Liver (tissue), 9 donors: ENCODE data around the gene AKNA. TPM values are rescaled to one million over a fixed set of nuclear protein-coding genes. Genes with fewer than 3 reads are reported as not detected.
A peak's percentile ranks its signal among the peaks of the same experiment; 100 is the strongest.
"Not testable (repeated sequence)": the region's sequence is repeated elsewhere in the genome, so short reads cannot be mapped to it uniquely, and the experiment has no call there.

Experiments used
- DNase-seq: peaks from one replicate; pipeline ENCODE4 v3.0.0-alpha.2; 2017; ENCODE audit warnings: low spot score
- H3K27ac ChIP-seq, 2 donors: one replicate each; pipeline ENCODE4 v1.7.0; 2013; ENCODE audit warnings: inconsistent platforms in 2 of 2, low read length in 2 of 2, control low read depth in 1 of 2, low read depth in 1 of 2, mild to moderate bottlenecking in 1 of 2
- H3K27me3 ChIP-seq, 4 donors: one replicate each; pipeline versions ENCODE4 v1.6.1 to v1.7.0; 2013; ENCODE audit warnings: low read length in 3 of 4, inconsistent platforms in 1 of 4, mild to moderate bottlenecking in 1 of 4, moderate library complexity in 1 of 4; ENCODE audit not compliant: control insufficient read depth in 4 of 4, insufficient read depth in 4 of 4
- H3K36me3 ChIP-seq, 4 donors: one replicate each; pipeline versions ENCODE4 v1.6.1 to v1.7.0; 2013; ENCODE audit warnings: low read length in 3 of 4, mild to moderate bottlenecking in 3 of 4, low read depth in 1 of 4, moderate library complexity in 1 of 4; ENCODE audit not compliant: control insufficient read depth in 4 of 4, insufficient read depth in 3 of 4
- H3K4me1 ChIP-seq, 4 donors: one replicate each; pipeline versions ENCODE4 v1.6.1 to v1.7.0; 2013; ENCODE audit warnings: low read length in 3 of 4, mild to moderate bottlenecking in 3 of 4, moderate library complexity in 1 of 4; ENCODE audit not compliant: control insufficient read depth in 4 of 4, insufficient read depth in 4 of 4
- H3K4me3 ChIP-seq, 3 donors: one replicate each; pipeline versions ENCODE4 v1.6.1 to v1.7.0; 2013; ENCODE audit warnings: low read length in 3 of 3, control low read depth in 1 of 3, low read depth in 1 of 3, mild to moderate bottlenecking in 1 of 3
- H3K9ac ChIP-seq, 2 donors: one replicate each; pipeline ENCODE4 v1.7.0; 2013; ENCODE audit warnings: low read length in 2 of 2, mild to moderate bottlenecking in 2 of 2, moderate library complexity in 2 of 2, control low read depth in 1 of 2, low read depth in 1 of 2
- H3K9me3 ChIP-seq, 4 donors: one replicate each; pipeline versions ENCODE4 v1.6.1 to v1.7.0; 2013; ENCODE audit warnings: low read length in 3 of 4; ENCODE audit not compliant: control insufficient read depth in 4 of 4
- EGR1 ChIP-seq, 2 donors: IDR thresholded peaks; 2 replicates each; pipeline ENCODE4 v1.6.1; 2016 to 2018; ENCODE audit warnings: antibody characterized with exemption in 2 of 2, low read depth in 2 of 2
- FOXA1 ChIP-seq: IDR thresholded peaks from 2 replicates; pipeline ENCODE4 v1.6.1; 2016; ENCODE audit warnings: antibody characterized with exemption
- HNF4A ChIP-seq, 2 donors: conservative IDR thresholded peaks; 2 replicates each; pipeline ENCODE4 v1.6.1; 2016; ENCODE audit warnings: antibody characterized with exemption in 2 of 2, mild to moderate bottlenecking in 2 of 2
- HNF4G ChIP-seq: IDR thresholded peaks from 2 replicates; pipeline ENCODE4 v1.6.1; 2016; ENCODE audit warnings: antibody characterized with exemption
- JUND ChIP-seq, 2 donors: IDR thresholded peaks; 2 replicates each; pipeline ENCODE4 v1.6.1; 2016; ENCODE audit warnings: antibody characterized with exemption in 2 of 2
- MAX ChIP-seq: IDR thresholded peaks from 2 replicates; pipeline ENCODE4 v1.6.1; 2016; ENCODE audit warnings: antibody characterized with exemption
- RAD21 ChIP-seq, 2 donors: IDR thresholded peaks; 2 replicates each; pipeline ENCODE4 v1.6.1; 2016; ENCODE audit warnings: antibody characterized with exemption in 2 of 2, mild to moderate bottlenecking in 2 of 2
- REST ChIP-seq: IDR thresholded peaks from 2 replicates; pipeline ENCODE4 v1.6.1; 2016; ENCODE audit warnings: antibody characterized with exemption, mild to moderate bottlenecking
- RXRA ChIP-seq, 2 donors: IDR thresholded peaks; 2 replicates each; pipeline ENCODE4 v1.6.1; 2017 to 2018; ENCODE audit warnings: antibody characterized with exemption in 2 of 2, mild to moderate bottlenecking in 1 of 2
- SP1 ChIP-seq: IDR thresholded peaks from 2 replicates; pipeline ENCODE4 v1.6.1; 2018; ENCODE audit warnings: antibody characterized with exemption, mild to moderate bottlenecking
- TAF1 ChIP-seq: conservative IDR thresholded peaks from 2 replicates; pipeline ENCODE4 v1.6.1; 2016; ENCODE audit warnings: antibody characterized with exemption, mild to moderate bottlenecking
- YY1 ChIP-seq: IDR thresholded peaks from 2 replicates; pipeline ENCODE4 v1.6.1; 2016; ENCODE audit warnings: antibody characterized with exemption, mild to moderate bottlenecking
- WGBS: extraction: QIAGEN DNeasy Blood & Tissue Kit; methylation state at CpG from one replicate; pipeline ENCODE4 v1.1.7; 2013; 5-methylcytosine and 5-hydroxymethylcytosine counted together
- polyA plus RNA-seq, 2 donors: library from polyadenylated mRNA; stranded (reverse) in 1 of 2; unstranded in 1 of 2; fragments of 200-250 nt in 1 of 2; fragments of >200 nt in 1 of 2; fragmentation: Nextera tagmentation in 1 of 2; extraction: Ambion mirVana in 1 of 2; gene quantifications; one replicate each; pipeline versions ENCODE4 v1.2.1 to v1.2.3, GENCODE V29; 2013 to 2015
- total RNA-seq, 2 donors: library from RNA; depleted of rRNA; stranded (reverse); fragments of >200 nt; gene quantifications; one replicate each; pipeline ENCODE4 v1.2.3, GENCODE V29; 2014
- donor health status: healthy.
- donor health status: healthy.
- donor health status: healthy.
- donor health status: healthy.
- donor health status: healthy.

The AKNA gene
- total and polyA plus RNA-seq, 4 donors = 4.2 to 31.7 (median 6.9) TPM

- peak overlapping the region in 1 of 2 donors; percentile 67 for H3K9ac ChIP-seq
- H3K9me3 ChIP-seq, DNase-seq, H3K36me3 ChIP-seq, H3K27me3 ChIP-seq: not testable (repeated sequence)
- WGBS = 31% methylated on average over 11 of the region's 12 CpGs
- TF ChIP-seq TAF1 (peak; percentile 36), MAX (peak; percentile 62), JUND (IDR thresholded peaks at IDR 0.05) (peak in 1 of 2 donors; percentile 19), EGR1 (IDR thresholded peaks at IDR 0.05; ENCODE audit: low read depth in 2 of 2) (peak; percentile 24 to 31), RXRA (IDR thresholded peaks at IDR 0.05) (peak; percentile 47 to 72), YY1 (peak; percentile 52), HNF4A (conservative IDR thresholded peaks at IDR 0.05) (peak; percentile 60 to 63), SP1 (peak; percentile 51)
- H3K4me3 ChIP-seq = peak overlapping the region; percentile 34 to 70 (median 49)
- peak overlapping the region; percentile 82 to 97 for H3K27ac ChIP-seq
- H3K4me1 ChIP-seq = peaks cover 9 to 51% (median 38%) of the 10 kb centered on the region in 4 donors
Observed at GRCh38 chr9:114328937-114329624, 58.7 kb downstream of the AKNA start.

GRCh38 chr9:114328357-114328820 lies 59.4 kb downstream of the AKNA start:
- H3K4me3 ChIP-seq = peak overlapping the region; percentile 34 to 70 (median 55)
- H3K36me3 ChIP-seq = peaks cover 0 to 14% (median 7%) of the 10 kb centered on the region in 4 donors
- H3K9ac ChIP-seq, DNase-seq, H3K27me3 ChIP-seq, H3K9me3 ChIP-seq: not testable (repeated sequence)
- peak overlapping the region; percentile 82 to 97 for H3K27ac ChIP-seq
- 35% methylated on average over 10 of the region's 10 CpGs for WGBS
- TF ChIP-seq RAD21 (IDR thresholded peaks at IDR 0.05) (peak in 1 of 2 donors; percentile 21), HNF4A (conservative IDR thresholded peaks at IDR 0.05) (peak; percentile 89 to 94), TAF1 (peak; percentile 28), HNF4G (peak; percentile 86), FOXA1 (peak; percentile 6), MAX (peak; percentile 73), RXRA (IDR thresholded peaks at IDR 0.05) (peak; percentile 66 to 68), SP1 (peak; percentile 88), JUND (IDR thresholded peaks at IDR 0.05) (peak; percentile 33 to 38), REST (peak; percentile 47), YY1 (peak; percentile 85)
- peaks cover 9 to 56% (median 41%) of the 10 kb centered on the region in 4 donors for H3K4me1 ChIP-seq

- H3K36me3 ChIP-seq = peaks cover 0 to 14% (median 7%) of the 10 kb centered on the region in 4 donors
- TF ChIP-seq JUND (IDR thresholded peaks at IDR 0.05) (peak in 1 of 2 donors; percentile 3), HNF4G (no peak)
- peak overlapping the region; percentile 34 to 70 (median 55) for H3K4me3 ChIP-seq
- H3K4me1 ChIP-seq = peaks cover 9 to 54% (median 41%) of the 10 kb centered on the region in 4 donors
- DNase-seq = no peak
- 53% methylated on average over 8 of the region's 8 CpGs for WGBS
- no peaks in the 10 kb centered on the region for H3K9me3 ChIP-seq
- H3K27me3 ChIP-seq = no peaks in the 10 kb centered on the region
- H3K27ac ChIP-seq = peak overlapping the region; percentile 82 to 97
- H3K9ac ChIP-seq = no peak overlapping the region
Observed at GRCh38 chr9:114327749-114328148, 60.0 kb downstream of the AKNA start.
